Measurements from ENCODE around the gene MAGEA6. TPM values are rescaled to one million over a fixed set of nuclear protein-coding genes. Genes with fewer than 3 reads are reported as not detected.
"Not testable (repeated sequence)": the region's sequence is repeated elsewhere in the genome, so short reads cannot be mapped to it uniquely, and the experiment has no call there.

Gene MAGEA6
- total and polyA plus RNA-seq, 12 donors: 0.31 TPM; not detected in 11

DNA sequence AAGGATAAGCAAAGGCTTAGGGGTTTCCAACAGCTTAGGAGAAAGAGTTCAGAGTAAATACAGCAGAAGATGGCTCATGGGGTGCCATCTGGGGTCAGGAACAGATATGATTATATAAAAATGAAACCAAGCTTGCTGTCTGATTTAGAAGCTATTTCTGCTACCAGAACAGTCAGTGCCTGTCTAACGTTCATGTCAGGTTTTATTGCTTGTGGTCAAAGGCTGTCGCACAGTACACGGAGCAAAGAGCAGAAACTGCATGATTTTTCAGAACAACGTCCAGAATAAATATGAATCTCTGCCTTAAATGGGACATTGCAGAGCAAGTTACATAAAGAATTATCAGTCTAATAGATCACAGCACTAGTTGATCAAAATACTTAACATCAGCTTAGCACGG, 43.7 kb upstream of the MAGEA6 start:
- Histone ChIP-seq H3K27me3 (peaks cover 8% of the 10 kb centered on the region), H3K9me3 (replicated peaks in 1 of 3) (no peaks in the 10 kb centered on the region), H3K4me3 (no peak overlapping the region), H3K27ac (peak overlapping the region in 1 of 5 donors; percentile 4), H3K4me1 (replicated peaks in 1 of 2) (no peaks in the 10 kb centered on the region), H3K36me3 (replicated peaks in 1 of 2) (no peaks in the 10 kb centered on the region)
- DNase-seq: no peak
- TF ChIP-seq POLR2A (IDR thresholded peaks at IDR 0.05): no peak
- TF ChIP-seq, protein P1, sequence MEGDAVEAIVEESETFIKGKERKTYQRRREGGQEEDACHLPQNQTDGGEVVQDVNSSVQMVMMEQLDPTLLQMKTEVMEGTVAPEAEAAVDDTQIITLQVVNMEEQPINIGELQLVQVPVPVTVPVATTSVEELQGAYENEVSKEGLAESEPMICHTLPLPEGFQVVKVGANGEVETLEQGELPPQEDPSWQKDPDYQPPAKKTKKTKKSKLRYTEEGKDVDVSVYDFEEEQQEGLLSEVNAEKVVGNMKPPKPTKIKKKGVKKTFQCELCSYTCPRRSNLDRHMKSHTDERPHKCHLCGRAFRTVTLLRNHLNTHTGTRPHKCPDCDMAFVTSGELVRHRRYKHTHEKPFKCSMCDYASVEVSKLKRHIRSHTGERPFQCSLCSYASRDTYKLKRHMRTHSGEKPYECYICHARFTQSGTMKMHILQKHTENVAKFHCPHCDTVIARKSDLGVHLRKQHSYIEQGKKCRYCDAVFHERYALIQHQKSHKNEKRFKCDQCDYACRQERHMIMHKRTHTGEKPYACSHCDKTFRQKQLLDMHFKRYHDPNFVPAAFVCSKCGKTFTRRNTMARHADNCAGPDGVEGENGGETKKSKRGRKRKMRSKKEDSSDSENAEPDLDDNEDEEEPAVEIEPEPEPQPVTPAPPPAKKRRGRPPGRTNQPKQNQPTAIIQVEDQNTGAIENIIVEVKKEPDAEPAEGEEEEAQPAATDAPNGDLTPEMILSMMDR (IDR thresholded peaks at IDR 0.05): no peak
- intact Hi-C loops (cut with DNase I): no loop called here
- 50 to 58% (median 52%) methylated on average over 5 of the region's 5 CpGs for WGBS, 4 donors

GRCh38 chrX:152810403-152810802, 40.9 kb upstream of the MAGEA6 start:
- no peak overlapping the region for H3K4me3 ChIP-seq
- TF ChIP-seq POLR2A (IDR thresholded peaks at IDR 0.05): no peak
- TF ChIP-seq, protein P1 (IDR thresholded peaks at IDR 0.05): no peak
- peak in 1 of 7 donors; percentile 69 for DNase-seq
- H3K9me3 ChIP-seq (replicated peaks in 1 of 3): no peaks in the 10 kb centered on the region
- H3K36me3 ChIP-seq (replicated peaks in 1 of 2): no peaks in the 10 kb centered on the region
- no peak overlapping the region for H3K27ac ChIP-seq
- 47 to 53% (median 50%) methylated on average over 3 to 4 of the region's 4 CpGs for WGBS, 4 donors
- H3K4me1 ChIP-seq (replicated peaks in 1 of 2): no peaks in the 10 kb centered on the region
- intact Hi-C loops (cut with DNase I): no loop called here
- H3K27me3 ChIP-seq: peaks cover 15% of the 10 kb centered on the region

- TF ChIP-seq POLR2A (IDR thresholded peaks at IDR 0.05): no peak
- TF ChIP-seq, protein P1 (IDR thresholded peaks at IDR 0.05): no peak
- WGBS, 4 donors: 73 to 85% (median 75%) methylated on average over 4 of the region's 4 CpGs
These were observed 36.5 kb upstream of the MAGEA6 start for GRCh38 chrX:152806035-152806434.

DNA sequence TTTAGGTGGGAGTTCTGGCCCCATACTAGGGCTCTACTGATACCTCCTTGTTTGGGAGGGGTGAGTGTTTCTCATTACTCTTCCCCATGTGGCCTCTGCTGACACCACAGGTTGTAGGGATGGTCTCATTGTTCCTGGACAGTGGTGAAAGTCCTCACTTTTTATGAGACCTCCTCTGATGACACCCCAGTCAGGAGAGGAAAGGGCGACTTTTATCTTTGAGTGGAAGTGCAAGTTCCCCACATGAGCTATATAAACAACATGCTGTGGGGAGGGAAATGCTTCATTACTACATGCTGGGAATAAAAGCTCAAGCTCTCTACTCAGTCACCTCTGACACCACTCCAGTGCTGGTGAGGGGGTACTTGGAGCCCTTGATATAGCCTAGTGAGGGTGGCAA, 29.5 kb upstream of the MAGEA6 start:
- H3K9me3 ChIP-seq (replicated peaks in 1 of 3): no peaks in the 10 kb centered on the region
- 43 to 68% (median 60%) methylated on average over 1 of the region's 1 CpG for WGBS, 4 donors
- H3K27me3 ChIP-seq: peaks cover under 1% of the 10 kb centered on the region
- DNase-seq: no peak
- TF ChIP-seq POLR2A (IDR thresholded peaks at IDR 0.05): no peak
- H3K27ac ChIP-seq: no peak overlapping the region
- intact Hi-C loops (cut with DNase I): no loop called here
- no peak overlapping the region for H3K4me3 ChIP-seq
- no peaks in the 10 kb centered on the region for H3K4me1 ChIP-seq (replicated peaks in 1 of 2)
- H3K36me3 ChIP-seq (replicated peaks in 1 of 2): no peaks in the 10 kb centered on the region

More at GRCh38 chrX:152806035-152806434, 36.5 kb upstream of the MAGEA6 start:
- no peaks in the 10 kb centered on the region for H3K36me3 ChIP-seq (replicated peaks in 1 of 2)
- no peak overlapping the region for H3K4me3 ChIP-seq
- H3K27ac ChIP-seq: no peak overlapping the region
- peaks cover 14% of the 10 kb centered on the region for H3K27me3 ChIP-seq
- no peaks in the 10 kb centered on the region for H3K4me1 ChIP-seq (replicated peaks in 1 of 2)
- no peaks in the 10 kb centered on the region for H3K9me3 ChIP-seq (replicated peaks in 1 of 3)
- intact Hi-C loops (cut with DNase I): no loop called here
- no peak for DNase-seq

DNA sequence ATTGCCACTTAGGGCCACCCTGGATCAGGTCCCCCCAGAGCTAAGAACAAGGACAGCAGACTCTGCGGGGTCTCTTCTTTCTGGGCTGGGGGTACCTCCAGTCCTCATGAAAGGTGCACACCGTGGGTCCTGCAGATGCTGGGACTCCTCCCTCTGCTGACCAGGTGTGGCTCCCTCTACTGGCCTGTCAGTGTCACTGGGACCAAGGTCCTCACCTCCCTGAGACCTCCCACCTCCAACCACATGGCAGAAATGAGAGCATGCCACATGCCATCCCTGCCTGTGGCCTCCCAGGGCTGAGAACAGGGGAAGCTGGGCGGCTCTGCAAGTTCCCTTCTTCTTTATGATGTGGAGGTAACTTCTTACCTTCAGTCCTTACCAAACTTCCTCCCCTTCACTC, 17.6 kb upstream of the MAGEA6 start:
- DNase-seq; H3K4me3 ChIP-seq; H3K9me3 ChIP-seq (replicated peaks in 1 of 3); H3K36me3 ChIP-seq (replicated peaks in 1 of 2); H3K27ac ChIP-seq; H3K4me1 ChIP-seq (replicated peaks in 1 of 2); H3K27me3 ChIP-seq; intact Hi-C loops (cut with DNase I): not testable (repeated sequence)
- no CpG with 5 or more reads among the region's 3 CpGs for WGBS, 4 donors

- H3K27ac ChIP-seq; H3K4me3 ChIP-seq; DNase-seq; H3K36me3 ChIP-seq (replicated peaks in 1 of 2); H3K4me1 ChIP-seq (replicated peaks in 1 of 2); H3K9me3 ChIP-seq (replicated peaks in 1 of 3); intact Hi-C loops (cut with DNase I); H3K27me3 ChIP-seq: not testable (repeated sequence)
- WGBS, 4 donors: 61 to 90% (median 76%) methylated on average over 2 to 9 of the region's 9 CpGs
These were observed 2.9 kb downstream of the MAGEA6 start for GRCh38 chrX:152766562-152766961.

- intact Hi-C loops (cut with DNase I); H3K4me3 ChIP-seq: not testable (repeated sequence)
- WGBS, 4 donors: 64 to 83% methylated on average over 2 to 4 of the region's 7 CpGs; no CpG with 5 or more reads in 2 of the 4 donors
These were observed 7.9 kb downstream of the MAGEA6 start for GRCh38 chrX:152761582-152761981.

DNA sequence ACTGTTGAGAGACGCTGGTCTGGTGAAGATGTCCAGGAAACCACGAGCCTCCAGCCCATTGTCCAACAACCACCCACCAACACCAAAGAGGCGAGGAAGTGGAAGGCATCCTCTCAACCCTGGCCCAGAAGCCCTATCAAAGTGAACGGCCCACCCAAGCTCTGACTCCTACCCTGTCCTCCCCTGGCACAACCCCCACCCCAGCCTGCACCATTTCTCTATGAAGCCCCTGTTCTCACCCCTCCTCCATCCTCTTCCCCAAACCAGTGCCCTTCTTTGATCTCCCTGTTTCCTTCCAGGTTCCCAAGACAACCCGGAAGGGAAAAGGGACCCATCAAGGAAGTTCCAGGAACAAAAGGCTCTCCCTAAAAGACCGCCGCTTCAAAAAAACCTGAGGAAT, 9.9 kb downstream of the MAGEA6 start:
- H3K9me3 ChIP-seq (replicated peaks in 1 of 3); DNase-seq; H3K36me3 ChIP-seq (replicated peaks in 1 of 2); H3K4me3 ChIP-seq; H3K27ac ChIP-seq; H3K4me1 ChIP-seq (replicated peaks in 1 of 2); H3K27me3 ChIP-seq; intact Hi-C loops (cut with DNase I): not testable (repeated sequence)
- WGBS, 4 donors: 58 to 90% (median 72%) methylated on average over 2 to 4 of the region's 7 CpGs

More at GRCh38 chrX:152761582-152761981, 7.9 kb downstream of the MAGEA6 start:
- not testable (repeated sequence) for H3K27me3 ChIP-seq; DNase-seq; H3K9me3 ChIP-seq (replicated peaks in 1 of 3); H3K27ac ChIP-seq; H3K36me3 ChIP-seq (replicated peaks in 1 of 2); H3K4me1 ChIP-seq (replicated peaks in 1 of 2)

- H3K36me3 ChIP-seq (replicated peaks in 1 of 2); H3K9me3 ChIP-seq (replicated peaks in 1 of 3); H3K27ac ChIP-seq; H3K4me1 ChIP-seq (replicated peaks in 1 of 2); intact Hi-C loops (cut with DNase I); H3K27me3 ChIP-seq; H3K4me3 ChIP-seq; DNase-seq: not testable (repeated sequence)
- no CpG with 5 or more reads among the region's 2 CpGs for WGBS, 4 donors
These were observed 10.6 kb downstream of the MAGEA6 start, which contains the start of gene CSAG3 for GRCh38 chrX:152758918-152759317. Gene CSAG3, plus strand, starts transcription at chrX:152759218.
